GM19372 (cell line): Measurements from ENCODE around the gene ADORA3.
"Not testable (repeated sequence)": the region's sequence is repeated elsewhere in the genome, so short reads cannot be mapped to it uniquely, and the experiment has no call there.

Experiments
- ATAC-seq: cut with Tn5 transposase; IDR thresholded peaks from one replicate; pipeline ENCODE4 v1.9.1; 2021; ENCODE audit warnings: mild to moderate bottlenecking, low read depth, moderate library complexity; ENCODE audit not compliant: unreplicated experiment

The ADORA3 gene

DNA sequence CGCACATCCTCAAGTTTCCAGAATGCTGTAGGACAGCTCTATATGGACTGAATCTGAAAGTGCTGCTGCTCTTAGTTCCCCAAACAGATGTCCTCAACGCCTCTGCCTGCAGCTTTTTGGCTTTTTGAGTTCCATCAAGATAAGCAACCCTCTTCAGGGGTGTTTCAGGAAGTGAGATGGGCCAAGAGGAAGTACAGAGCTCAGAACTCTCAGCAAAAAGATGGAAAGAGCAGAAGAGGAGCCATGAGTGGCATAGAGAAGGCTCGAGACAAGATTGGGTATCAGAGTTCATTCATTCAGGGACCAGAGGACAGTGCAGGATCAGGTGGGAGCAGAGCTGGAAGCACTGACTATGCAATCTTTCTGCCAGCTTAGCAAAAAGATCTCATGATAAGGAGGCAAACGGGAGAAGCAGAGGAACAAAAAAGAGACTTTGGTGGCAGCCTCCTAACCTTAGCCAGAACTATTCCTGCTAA, at the start of gene ADORA3, which contains the start of gene TMIGD3:
Gene ADORA3 (minus strand): TSS at position 49 of the 476 bp plus-strand sequence. CDS start 279 bp downstream, outside the sequence.
Gene TMIGD3 (minus strand): TSS at position 49 of the 476 bp plus-strand sequence. CDS start 279 bp downstream, outside the sequence.
- ATAC-seq: no peak

DNA sequence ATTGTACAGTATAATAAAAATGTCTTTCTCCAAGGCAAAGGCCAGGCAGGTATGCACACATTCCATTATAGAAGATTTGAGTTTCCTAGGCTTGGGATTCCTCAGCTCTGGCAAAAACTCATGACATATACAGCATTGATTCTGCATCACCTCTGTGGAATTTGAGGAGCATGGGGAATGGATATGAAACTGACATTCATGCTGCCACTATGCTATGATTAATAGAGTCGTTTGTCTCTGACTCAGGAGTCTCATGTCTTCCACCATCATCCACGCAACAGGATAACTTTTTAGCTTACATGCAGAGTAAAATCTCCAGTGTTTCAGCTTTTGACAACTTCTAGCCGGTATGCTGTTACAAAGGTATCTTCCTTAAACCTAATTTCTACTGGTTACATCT, 49.8 kb upstream of the ADORA3 start:
- ATAC-seq: no peak

DNA sequence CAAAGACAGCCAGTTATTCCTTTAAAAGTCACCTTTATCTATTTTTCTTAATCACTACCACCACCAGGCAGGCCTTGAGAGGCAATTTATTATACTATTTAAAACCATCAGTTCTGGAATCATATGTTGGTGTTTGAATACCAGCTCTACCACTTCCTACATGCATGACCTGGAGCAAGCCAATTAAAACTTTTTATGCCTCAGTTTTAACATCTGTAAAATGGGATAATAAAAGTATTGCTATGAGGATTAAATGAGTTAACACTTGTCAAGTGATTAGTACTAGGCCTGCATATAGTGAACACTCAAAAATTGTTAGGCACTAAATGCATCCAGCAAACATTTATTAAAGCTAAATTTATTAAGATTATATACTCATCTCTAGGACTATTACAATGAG, 49.2 kb upstream of the ADORA3 start:
- ATAC-seq: no peak

DNA sequence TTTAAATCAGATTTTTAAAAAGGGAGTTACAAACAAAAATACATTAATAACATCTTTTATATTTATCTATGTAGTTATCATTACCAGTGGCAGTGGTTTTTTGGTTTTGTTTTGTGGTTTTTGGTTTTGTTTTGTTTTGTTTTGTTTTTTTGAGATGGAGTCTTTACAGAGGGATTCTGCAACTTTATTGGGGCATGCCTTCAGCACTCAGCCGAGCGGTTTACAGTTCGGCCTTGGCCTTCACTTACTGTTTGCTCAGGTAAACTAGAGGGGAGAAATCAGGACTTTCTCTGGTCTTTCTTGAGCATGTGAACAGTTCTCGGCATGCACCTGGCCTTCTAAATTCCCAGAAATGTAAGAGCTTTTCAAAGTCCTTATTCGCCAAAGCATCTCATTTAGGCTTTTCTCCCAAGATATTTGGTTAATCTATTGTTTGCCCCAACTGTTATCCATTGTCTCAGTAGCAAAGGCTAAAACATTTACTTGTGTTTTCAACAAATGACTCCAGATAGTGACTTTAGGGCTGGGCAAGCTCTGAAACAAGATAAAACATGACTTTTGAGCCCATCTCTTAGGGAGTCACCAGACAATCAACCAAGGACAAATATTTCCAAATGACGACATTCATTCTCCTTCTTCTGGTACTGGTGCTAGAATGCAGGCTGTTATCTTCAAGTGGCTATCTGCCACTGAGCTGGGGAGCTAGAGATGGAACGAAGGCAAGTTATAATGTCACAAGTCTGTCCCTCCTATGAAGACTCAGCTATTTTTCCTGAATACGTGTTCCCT, 48.4 kb upstream of the ADORA3 start:
- no peak for ATAC-seq

DNA sequence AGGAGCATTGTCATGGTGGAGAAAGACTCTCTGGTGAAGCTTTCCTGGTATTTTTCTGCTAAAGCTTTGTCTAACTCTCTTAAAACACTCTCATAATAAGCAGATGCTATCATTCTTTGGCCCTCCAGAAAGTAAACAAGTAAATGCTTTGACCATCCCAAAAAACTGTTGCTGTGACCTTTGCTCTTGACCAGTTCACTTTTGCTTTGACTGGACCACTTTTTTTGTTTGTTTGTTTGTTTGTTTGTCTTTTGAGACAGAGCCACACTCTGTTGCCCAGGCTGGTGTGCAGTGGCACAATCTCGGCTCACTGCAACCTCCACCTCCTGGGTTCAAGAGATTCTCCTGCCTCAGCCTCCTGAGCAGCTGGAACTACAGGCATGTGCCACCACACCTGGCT, 44.4 kb upstream of the ADORA3 start:
- not testable (repeated sequence) for ATAC-seq

DNA sequence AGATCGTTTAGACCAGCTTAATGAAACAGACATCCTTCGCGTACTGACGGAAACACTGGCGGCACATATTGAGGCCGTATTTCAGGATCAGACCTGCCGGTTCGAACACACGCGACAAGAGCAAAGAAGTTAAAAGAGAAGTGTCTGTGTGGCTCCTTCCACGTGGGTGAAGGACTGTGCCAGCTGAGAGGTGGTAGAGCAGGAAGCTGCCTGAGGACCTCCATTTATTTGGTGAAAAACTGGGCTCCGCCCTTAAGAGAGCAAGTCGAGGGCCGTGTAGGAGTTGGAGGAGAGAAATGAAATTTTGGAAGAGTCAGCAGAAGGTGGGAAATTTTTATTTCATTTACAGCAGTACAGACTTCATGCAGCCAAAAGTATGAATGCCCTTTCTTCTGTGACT, 38.8 kb upstream of the ADORA3 start:
- ATAC-seq: no peak

DNA sequence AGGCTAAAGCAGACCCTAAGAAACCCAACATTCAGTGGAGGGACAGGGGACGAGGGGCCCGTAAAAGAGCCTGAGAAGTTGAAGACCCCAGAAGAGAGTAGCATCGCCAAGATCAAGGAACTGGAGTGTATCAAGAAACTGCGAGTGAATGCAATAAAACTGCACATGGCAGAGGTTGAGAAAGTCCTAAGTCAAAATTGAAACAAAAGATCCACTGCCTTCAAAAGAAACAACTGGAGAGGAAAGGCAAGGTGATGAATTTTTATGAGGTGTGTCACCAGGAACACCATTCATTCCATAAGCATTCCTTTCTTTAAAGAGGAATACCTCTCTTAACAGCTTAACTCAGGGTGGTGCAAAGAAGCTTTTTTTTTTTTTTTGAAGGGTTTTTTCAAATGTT, 38.3 kb upstream of the ADORA3 start:
- ATAC-seq: no peak

DNA sequence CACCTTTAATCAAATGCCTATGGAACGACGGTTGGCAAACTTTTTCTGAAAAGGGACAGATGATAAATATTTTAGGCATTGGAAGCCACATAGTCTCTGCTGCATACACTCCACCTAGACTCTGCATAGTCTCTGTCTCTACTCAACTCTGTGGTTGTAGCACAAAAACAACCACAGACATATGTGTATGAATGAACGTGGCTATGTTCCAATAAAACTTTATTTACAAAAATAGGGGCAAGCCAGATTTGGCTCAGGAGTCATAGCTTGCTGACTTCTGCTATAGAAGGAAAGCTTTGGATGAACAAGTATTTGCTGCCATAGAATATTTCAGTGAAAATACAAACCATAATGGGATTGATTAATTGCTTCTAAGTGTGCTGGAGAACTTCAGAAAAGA, 37.5 kb upstream of the ADORA3 start:
- no peak for ATAC-seq

DNA sequence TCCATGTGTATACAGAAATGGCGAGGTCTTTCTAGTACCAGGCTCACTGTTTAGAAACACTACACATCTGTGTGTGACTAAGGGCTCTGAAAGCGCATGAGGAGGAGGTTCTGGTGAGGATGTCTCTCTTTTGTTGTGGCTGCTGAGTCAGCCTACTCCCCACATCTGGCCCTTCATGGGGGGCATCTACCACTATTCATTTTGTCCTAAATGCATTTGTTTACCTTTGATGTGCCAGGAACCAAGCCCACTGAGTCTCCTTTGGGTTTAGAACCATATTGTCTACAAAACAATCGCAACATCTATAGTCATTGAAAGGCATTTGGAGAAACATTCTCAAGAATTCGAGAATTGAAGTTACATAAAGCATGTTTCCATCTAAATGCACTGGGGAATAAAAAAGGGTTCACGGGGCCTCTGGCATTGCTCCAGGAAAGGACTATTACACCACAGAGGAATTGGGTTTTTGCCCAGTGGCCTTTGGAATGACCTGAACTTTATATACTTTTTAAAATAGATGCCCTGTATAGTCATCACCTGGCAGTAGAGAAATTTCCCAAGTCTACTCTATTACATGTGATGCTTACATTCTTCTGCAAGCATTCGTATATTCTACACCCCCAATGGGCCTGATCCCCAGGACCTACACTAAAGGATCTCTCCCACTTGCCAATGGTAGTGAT, 35.1 kb upstream of the ADORA3 start:
- ATAC-seq: no peak

DNA sequence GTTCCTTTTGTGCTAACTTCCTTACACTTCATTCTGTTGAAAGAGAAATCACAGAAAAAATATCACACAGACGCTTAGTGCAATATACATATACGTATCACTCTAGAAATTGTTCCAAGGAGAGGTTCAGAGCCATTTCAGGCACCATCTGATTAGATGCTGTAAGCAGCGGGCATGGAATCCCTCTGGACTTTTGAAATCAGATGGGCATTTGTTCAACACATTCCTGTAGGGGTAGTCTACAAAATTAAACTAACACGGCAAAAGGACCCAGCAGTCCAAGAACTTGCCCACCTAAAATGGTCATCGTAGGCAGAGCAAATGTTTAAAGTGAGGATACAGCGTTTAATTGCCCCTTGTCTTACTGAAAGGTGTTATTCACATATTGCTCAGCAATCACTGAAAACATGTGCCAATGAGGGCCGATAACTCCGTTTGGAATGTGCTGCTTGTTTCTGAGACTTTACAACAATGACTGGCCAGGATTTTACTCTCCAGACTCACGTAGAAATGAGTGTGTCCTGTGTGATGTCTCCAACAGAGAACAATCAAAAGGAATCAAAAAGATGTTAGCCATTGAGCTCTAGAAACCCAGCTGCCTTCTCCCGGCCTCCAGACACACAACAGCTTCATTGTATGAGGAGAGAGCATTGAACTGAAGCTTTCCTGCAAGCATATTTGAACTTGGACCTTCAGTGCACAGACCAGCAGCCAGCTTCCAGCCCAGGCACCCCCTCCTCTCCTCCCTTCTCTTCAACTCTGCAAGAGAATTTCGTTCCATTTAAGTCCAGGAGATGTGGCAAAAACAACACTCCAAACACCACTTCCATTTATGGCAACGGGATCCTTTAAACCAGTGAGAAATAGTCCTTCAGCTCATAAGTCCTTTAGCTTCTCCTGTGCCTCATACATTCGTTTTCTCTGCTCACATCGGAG, 32.1 kb upstream of the ADORA3 start:
- no peak for ATAC-seq

DNA sequence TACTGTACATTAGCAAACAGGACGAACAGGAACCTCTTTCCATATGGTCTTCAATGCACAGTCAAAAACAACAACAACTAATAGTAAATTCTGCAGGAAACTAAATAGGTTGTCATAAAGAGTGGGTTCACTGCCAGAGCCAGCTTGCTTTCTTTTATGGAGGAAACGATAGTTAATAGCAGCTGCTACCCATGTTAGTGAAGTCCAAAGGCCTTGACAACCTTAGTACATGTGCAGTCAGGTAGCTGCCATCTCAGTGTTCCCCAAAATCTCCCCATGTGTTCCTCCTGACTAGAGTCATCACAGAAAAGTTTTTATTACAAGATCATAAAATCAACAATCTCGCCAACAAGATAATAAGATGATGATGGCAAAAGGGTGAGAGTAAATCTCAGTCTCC, 16.6 kb upstream of the ADORA3 start:
- ATAC-seq: no peak

DNA sequence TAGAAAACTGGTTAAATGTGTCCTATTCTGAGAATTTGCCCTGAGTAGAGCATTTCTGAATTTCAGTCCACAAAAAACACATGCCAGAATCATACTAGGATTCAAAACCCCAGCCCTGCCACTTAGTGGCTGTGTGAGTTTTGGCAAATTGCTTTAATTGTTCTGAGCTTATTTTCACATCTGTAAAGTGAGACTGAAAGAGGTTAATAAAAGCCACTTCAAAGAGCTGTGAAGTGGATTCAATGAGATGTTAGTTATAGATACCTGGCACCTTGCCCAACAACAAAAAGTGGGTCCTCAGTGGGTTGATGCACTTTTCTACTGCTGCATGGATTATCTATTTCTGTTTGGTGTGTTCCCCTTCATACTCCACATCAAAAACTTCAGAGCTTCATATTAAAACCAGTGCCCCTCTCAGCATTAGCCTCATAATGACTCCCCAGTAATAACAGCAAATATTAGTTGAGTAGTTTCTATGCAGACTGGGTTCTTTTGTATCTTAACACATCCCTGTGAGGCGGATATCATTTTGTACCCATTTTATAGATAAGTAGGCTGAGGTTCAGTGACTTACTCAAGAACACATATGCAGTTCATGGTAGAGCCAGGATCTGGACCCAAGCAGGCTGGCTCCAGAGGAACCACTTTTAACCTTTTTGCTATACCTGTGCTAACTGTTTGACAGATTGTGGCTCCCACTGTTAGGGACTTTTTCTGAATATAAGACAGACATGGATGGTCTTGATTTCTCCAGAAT, 14.2 kb upstream of the ADORA3 start:
- ATAC-seq: no peak

DNA sequence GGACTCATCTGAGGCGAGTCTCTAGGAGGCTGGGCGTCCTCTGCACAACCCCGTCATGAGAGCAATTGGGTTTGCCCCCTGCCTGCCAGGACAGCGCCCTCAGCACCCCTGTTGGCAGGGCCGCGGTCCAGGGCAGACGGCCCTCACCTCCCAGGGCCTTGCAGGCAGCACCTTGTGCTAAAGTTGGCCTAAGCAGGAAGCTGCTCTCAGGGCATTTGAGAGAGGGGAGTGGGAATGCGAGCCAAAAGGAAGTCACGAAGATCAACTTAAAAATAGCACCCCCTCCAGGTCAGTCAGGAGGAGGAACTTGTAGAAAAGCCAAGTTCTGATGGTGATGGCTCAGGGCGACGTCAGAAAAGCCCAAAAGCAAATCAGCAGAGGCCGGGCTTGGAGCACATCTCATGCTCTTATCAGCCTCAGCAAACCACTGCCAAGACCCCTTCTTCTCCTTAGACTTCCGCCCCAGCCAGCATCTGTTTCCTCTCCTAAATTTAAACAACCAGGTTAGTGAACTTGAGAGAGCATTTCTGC, 12.6 kb upstream of the ADORA3 start:
- no peak for ATAC-seq

DNA sequence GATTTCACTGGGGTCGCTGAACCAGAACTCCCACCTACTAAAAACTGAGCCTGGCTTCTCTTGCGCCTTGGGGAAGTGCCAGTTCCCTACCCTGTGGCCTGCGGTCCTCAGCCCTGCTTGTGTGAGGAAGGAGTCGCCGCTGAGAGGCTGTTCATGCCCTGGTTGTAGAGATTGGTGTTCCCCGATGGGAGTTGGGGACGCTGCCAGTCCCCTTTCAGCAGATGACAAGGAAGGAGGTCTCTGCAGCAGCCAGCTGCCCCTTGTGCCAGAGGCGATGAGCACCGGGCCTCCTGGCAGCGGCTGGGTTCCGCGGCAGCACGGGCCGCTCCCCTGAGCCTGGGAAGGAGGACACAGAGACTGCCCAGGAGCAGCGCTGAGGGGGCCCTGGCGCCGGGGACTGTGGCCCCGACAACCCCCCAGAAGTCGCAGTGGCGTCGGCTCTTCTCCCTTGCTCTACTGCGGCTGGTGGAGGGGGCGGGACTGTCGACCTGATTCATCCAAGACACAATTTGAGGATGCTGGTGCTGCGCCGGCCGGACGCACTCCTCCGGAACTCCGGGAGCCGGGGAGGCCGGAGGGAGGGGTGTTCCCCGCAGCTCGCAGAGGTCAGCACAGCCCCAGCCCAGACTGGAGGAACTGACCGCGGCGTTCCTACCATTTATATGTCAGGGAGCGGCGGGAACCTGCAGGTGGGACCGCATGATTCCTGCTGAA, 12.0 kb upstream of the ADORA3 start:
- ATAC-seq: no peak

DNA sequence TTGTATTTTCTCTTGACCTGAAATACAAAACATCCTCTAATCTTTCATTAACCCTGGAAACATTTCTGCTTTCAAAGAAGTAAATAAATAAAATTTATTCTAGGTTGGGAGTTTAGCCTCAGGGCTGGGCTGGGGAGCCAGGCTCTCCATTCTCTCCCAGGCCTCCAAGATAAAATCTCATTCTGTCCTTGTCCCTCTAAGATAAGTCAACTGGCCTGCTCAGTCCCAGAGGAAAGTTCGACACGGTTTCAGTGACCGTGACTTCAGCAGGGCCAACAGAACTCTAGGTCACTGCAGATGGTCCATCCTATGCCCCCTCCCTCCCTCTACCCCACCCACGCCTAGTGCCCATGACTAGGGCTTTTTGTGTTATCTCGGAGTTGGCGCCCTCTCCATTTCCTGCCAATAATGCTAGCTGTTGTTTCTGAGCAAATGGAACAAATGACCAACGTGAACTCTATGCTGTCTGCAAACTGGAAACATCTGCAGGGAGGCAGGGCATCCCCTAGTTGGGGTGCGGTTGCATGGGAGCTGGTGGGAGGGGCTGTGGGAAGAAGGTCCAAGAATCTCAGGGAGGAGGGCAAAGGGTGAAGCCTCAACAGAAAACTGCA, 10.1 kb upstream of the ADORA3 start:
- ATAC-seq: no peak

DNA sequence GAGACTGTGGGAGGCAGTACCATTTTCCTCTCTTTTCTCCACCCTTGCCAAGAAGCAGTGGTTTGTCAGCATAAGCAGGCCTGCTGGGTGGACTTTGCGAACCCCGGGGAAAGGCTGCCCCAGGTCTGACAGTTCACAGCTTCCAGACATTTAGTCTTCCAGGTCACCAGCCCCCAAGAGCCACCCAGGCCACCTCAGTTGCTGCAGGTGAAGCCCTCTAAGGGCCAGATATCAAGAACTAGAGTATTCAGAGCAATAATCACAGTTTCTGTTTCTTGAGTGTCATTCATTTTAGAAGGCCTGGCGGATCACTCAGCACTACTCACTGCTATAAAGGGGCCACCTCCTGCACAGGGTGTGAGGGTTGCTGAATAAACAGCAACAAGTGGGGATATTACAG, 9.5 kb upstream of the ADORA3 start:
- no peak for ATAC-seq

DNA sequence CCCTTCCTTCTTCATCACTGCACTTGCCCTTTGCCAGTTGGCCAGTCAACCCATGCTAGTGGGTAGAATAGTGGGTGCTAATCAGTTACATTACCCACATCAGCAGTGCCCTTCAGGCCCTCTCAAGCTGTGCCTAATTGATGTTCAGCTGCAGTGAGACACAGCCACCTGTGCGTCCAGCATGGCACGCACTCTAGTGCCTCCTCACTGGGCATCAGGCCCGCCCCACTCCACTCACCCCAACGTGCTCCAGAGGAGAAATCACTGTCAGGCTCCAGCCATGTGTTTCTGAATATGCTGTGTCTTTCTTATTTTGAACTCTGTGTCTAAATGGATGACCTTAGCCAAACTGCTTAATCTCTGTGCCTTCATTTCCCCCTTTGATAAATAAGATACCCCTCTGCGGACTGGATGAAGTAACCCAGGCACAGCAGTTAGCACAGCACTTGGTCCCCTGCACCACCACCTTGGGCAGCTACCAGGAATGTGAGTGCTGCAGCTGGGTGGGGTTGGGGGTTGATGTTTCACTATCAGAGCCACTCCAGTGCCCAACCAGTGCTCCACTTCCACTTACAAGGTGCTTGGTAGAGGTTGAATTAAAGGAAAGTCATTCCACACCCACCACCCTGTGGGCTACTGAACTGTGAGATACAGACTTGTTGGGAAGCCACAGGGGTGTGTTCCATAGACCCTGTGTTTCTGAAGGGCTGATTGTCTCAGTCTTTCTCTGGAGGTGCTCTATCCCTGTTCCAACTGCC, 8.9 kb upstream of the ADORA3 start:
- ATAC-seq: no peak

DNA sequence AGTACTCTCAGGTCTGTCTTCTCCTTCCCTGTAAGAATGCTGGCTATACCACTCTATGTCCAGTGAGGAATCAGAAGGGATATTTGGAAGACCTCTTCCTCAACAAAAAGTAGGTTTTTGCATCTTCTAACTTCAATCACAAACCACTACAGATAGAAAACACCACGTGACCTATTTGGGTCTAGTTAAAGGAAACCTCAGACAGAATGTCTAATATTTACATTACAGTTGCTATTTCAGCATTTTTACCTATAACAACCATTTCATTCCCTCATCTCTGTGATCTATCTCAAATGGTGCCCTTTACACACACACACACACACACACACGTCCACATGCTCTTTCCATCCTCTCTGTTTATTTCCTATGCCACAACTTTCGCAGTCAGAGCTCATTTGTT, 7.9 kb upstream of the ADORA3 start:
- no peak for ATAC-seq
